ENCODE measurements around the gene APOA5.
"Not testable (repeated sequence)": the region's sequence is repeated elsewhere in the genome, so short reads cannot be mapped to it uniquely, and the experiment has no call there.

The APOA5 gene

GRCh38 chr11:116771935-116772334, 19.7 kb downstream of the APOA5 start:
- no peak for DNase-seq

GRCh38 chr11:116762132-116762531, 29.5 kb downstream of the APOA5 start:
- no peak for DNase-seq

GRCh38 chr11:116756044-116756443, 35.6 kb downstream of the APOA5 start:
- DNase-seq = not testable (repeated sequence)

- DNase-seq = no peak
Observed at GRCh38 chr11:116750070-116750718, 41.5 kb downstream of the APOA5 start.

GRCh38 chr11:116742104-116742503, 49.6 kb downstream of the APOA5 start:
- DNase-seq = no peak

GRCh38 chr11:116740741-116741140, 50.9 kb downstream of the APOA5 start:
- no peak for DNase-seq

Data from 8988T (cell line).